CMK (cell line): ENCODE data around the gene SCAPER.
"Not testable (repeated sequence)": the region's sequence is repeated elsewhere in the genome, so short reads cannot be mapped to it uniquely, and the experiment has no call there.

ENCODE experiments used
- DNase-seq: peaks from one replicate; pipeline ENCODE4 v3.0.0-alpha.2; 2010; ENCODE audit warnings: low read depth

SCAPER gene

GRCh38 chr15:76321602-76322001 lies 583.5 kb downstream of the SCAPER start:
- no peak for DNase-seq

DNA sequence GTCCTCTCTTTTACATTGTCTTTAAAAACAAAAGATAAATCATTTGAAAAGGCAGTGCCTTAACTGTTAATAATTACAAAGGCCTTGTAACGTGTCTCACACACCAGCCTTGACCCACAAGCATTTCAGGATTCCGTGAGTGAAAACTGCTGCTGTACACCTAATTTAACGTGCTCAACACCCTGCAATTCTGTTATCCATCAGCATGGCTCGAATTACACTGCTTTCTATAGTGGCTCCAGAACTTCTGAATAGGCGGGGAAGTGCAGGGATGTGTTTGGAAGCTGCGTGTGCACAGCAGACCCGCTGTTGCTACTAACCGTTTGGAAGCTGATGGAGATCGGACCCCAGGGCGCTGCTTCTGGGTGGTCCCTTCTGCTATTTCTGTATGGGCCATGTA lies 584.0 kb downstream of the SCAPER start:
- no peak for DNase-seq

DNA sequence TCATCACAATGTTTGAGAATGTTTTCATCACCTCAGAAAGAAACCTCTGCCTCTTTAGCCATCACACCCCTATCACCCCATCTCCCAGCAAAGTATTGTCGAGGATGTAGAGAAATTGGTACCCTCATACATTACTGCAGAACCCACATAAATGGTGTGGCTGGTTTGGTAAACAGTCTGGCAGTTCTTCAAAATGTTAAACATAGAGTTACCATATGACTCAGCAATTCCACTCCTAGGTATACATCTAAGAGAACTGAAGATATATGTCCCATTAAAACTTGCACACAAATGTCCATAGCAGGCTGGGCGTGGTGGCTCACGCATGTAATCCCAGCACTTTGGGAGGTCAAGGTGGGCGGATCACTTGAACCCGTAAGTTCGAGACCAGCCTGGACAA lies 585.1 kb downstream of the SCAPER start:
- DNase-seq = no peak

- no peak for DNase-seq
Measured at GRCh38 chr15:76313731-76314130, 591.4 kb downstream of the SCAPER start.

DNA sequence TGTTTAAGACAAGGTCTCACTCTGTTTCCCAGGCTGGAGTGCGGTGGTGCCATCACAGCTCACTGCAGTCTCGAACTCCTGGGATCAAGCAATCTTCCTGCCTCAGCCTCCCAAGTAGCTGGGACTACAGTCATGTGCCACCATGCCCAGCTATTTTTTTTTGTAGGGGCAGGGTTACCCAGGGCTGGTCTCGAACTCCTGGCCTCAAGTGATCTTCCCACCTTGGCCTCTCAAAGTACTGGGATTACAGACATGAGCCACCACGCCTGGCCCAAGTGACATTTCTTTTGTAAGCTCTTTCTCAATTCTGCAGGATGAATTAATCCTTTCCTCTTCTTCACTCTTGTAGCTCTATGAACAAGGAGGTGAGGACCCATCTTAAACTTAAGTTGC lies 592.0 kb downstream of the SCAPER start:
- not testable (repeated sequence) for DNase-seq

DNA sequence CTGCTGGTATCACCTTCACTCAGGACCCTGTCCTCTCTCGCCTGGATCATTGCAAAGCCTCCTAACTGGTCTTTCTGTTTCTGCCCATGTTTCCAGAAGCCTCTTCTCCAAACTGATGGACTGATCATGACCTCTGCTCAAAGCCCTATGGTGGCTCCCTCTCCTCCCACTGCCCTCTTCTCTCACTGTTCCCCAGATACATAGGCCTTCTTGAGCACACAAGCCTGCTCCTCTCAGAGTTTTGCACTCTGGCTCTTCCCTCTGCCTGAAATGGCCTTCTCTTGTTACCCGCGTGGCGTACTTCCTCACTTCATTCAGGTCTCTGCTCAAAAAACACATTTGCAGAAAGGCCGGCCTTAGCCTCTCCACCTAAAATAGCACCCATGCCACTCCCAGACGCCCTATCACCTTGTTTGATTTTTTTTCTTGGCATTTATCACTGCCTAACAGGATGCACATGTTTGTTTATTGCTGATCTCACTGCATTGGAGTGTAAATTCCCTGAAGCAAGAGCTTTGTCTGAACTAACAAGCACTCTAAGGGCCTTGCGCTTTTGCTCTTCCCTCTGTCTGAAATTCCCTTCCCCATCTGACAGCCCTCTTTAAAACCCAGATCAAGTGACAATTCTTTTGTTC lies 592.5 kb downstream of the SCAPER start:
- no peak for DNase-seq

DNA sequence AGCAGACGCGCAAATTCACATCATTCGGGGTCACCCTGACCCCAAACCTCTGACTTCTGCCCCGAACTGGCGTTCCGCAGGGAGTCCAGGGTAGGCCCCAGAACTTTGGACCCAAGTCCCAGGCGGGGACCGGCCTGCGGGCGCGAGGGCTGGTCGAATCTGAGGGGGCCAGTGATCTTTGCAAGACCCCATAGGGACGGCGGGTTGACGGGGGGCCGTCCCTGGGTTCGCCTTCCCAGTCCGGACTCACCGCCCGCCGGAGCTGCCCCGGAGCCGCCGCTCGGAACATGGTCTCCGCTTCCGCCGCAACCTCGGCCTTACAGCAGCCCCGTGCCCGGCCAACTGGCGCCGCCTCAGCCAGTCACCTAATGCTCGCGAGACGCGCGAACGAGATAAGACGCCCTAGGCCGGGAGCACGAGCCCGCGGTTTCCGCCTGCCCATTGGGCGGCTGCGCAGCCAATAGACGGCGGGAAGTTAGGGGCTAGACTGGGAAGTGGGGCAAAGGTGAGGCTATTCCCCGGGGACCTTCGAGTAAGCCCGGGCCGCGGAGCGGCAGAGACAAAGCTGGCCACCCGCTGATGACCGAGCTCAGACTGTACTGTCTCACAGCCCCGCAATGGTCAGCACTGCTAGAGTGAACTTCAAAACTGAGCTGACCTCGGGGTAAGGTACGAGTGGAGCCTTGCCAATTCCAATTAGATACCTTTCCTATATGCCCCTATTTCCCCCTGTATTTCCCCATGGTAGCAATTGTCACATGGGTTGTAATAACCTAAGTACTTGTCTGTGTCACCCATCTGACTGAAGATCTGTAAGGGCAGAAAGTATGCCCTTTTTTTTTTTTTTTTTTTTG lies 593.8 kb downstream of the SCAPER start, which contains the start of gene ETFA:
Gene ETFA (minus strand): TSS at position 370 of the 854 bp plus-strand sequence. CDS start 81 bp downstream, at position 289.
- DNase-seq = peak; percentile 92

DNA sequence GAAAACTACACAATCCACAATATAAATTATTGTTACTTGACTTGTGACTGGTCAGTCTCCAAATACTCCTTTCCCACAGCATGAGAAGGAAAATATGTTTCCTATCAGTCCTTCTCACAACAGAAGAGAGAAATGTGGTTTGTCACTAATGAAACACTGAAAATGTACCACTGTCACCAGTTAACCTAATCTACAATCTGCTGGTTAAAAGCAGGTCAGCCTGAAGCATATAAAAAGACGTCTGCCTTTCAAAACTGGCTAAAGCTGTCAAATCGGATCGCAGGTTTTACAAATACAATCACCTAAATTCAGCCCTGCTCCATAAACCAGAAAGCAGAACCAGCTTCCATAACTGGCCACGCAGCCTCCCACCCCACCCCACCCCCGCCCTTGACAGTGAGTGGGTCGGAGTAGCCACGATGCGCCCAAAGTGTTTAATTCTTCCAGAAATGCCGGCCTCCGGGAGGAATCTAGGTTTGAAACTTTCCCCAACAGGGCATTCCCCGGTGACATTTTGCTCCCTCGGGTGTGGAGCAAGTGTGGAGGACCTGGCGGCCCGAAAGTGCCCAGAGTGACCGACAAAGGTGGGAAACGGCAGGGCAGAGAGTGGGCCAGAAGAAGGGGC lies 594.6 kb downstream of the SCAPER start:
- DNase-seq = no peak

GRCh38 chr15:76309601-76310330 lies 595.4 kb downstream of the SCAPER start:
- no peak for DNase-seq

- DNase-seq = no peak
Measured at GRCh38 chr15:76303909-76304308, 601.2 kb downstream of the SCAPER start.

DNA sequence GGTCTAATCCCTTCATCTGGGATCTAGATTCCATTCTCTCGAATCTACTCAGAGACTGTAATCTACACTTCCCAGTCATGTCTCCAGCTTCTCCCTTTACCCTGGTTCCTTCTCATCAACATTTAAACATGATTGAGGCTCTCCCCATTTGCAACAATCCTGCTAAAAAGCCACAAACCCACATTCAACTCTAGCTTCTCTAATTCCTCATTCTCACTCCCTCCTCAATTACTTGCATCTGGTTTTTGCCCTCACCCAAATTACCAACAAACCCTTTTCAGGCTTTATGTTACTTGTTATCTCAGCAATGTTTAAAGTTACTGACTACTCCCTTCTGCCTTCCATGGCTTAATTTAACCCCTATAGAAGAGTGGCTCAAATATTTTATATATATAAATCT lies 605.4 kb downstream of the SCAPER start:
- DNase-seq = no peak

GRCh38 chr15:76298986-76299385 lies 606.2 kb downstream of the SCAPER start:
- DNase-seq = no peak

DNA sequence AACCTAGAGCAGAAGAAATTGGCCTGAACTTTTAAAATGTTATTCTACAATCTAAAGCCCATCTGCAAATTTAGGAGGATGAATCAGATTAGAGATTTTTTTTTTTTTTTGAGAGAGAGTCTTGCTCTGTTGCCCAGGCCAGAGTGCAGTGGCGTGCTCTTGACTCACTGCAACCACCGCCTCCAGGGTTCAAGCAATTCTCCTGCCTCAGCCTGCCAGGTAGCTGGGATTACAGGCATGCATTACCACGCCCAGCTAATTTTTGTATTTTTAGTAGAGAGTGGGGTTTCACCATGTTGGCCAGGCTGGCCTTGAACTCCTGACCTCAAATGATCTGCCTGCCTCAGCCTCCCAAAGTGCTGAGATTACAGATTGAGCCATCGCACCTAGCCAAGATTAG lies 607.2 kb downstream of the SCAPER start:
- DNase-seq = not testable (repeated sequence)
